Naive B cell (primary cell): ENCODE results near the gene HCRTR1. TPM values are rescaled to one million over a fixed set of nuclear protein-coding genes. Genes with fewer than 3 reads are reported as not detected.

Source experiments
- polyA plus RNA-seq, 6 donors: library from polyadenylated mRNA; unstranded; fragments of 300-500 nt; fragmentation: Illumina TruSeq; gene quantifications; one replicate each; pipeline ENCODE4 v1.2.3, GENCODE V29; 2021; ENCODE audit warnings: low read depth in 6 of 6

The HCRTR1 gene
- polyA plus RNA-seq, 6 donors from 2014 or later = not detected

Other genes with a start within 250 kb of the HCRTR1 start
- under 1 TPM in 1 of 6 donors, not detected in 5; 0.55 TPM for gene FABP3, start 244.6 kb upstream of the HCRTR1 start, polyA plus RNA-seq
- 1 to 10 TPM in 1 of 6 donors, under 1 TPM in 4, not detected in 1; 0.54 to 1.6 (median 0.77) TPM for gene SERINC2, start 204.5 kb upstream of the HCRTR1 start, polyA plus RNA-seq
- not detected for gene TINAGL1, start 41.2 kb upstream of the HCRTR1 start, polyA plus RNA-seq
- 100 to 1,000 TPM in 1 of 6 donors, 10 to 100 TPM in 5; 72.6 to 140 (median 93.7) TPM for gene PEF1, start 27.2 kb downstream of the HCRTR1 start, polyA plus RNA-seq
- 1 to 10 TPM in 1 of 6 donors, under 1 TPM in 1, not detected in 4; 0.64 to 1.2 TPM for gene COL16A1, start 86.3 kb downstream of the HCRTR1 start, polyA plus RNA-seq
- gene ADGRB2, start 146.7 kb downstream of the HCRTR1 start, polyA plus RNA-seq = not detected
- gene SPOCD1, start 198.3 kb downstream of the HCRTR1 start, polyA plus RNA-seq = under 1 TPM in 4 of 6 donors, not detected in 2; 0.23 to 0.38 (median 0.34) TPM